ENCODE measurements around the gene TPCN1. TPM values are rescaled to one million over a fixed set of nuclear protein-coding genes. Genes with fewer than 3 reads are reported as not detected.

The TPCN1 gene
- total and polyA plus RNA-seq, 2 of the 13 experiments (the other 11 are each of a cell fraction or from before 2014, with no cell fraction given) = 8.0 to 26.8 TPM

GRCh38 chr12:113299619-113300237 is 78.5 kb downstream of the TPCN1 start:
- no peaks in the 10 kb centered on the region for H3K9me3 ChIP-seq (ENCODE audit: low read length)
- peak; percentile 54 for DNase-seq (ENCODE audit: low spot score)
- no peaks in the 10 kb centered on the region for H3K79me2 ChIP-seq (ENCODE audit: insufficient read depth, low read length)
- no peak overlapping the region; the same call in 1 of the 2 replicates for H3K9ac ChIP-seq (ENCODE audit: insufficient read depth, low read depth, low read length)
- H3K36me3 ChIP-seq (replicated peaks in 1 of 2; ENCODE audit: control insufficient read depth in 1 of 2, insufficient read depth in 2 of 2, low read length in 2 of 2) = peaks cover 3 to 5% of the 10 kb centered on the region in 2 experiments; a peak in 3 of 5 replicates
- FAIRE-seq = no peak
- ChIA-PET POLR2A (interaction anchor here (1.0 kb wide), 1 partner anchor 114 kb away, joined by 3 read pairs; the partner anchor contains the start of genes DDX54 and RITA1), CTCF (ENCODE audit: low intra/inter-chr PET ratio, low total read pairs) (no interaction called here)
- H3K27ac ChIP-seq (ENCODE audit: extremely low read length, insufficient read depth, low read length) = no peak overlapping the region
- in situ Hi-C loops (cut with HindIII; ENCODE audit: extremely low pct_ligation_motif_present, low pct_unique_long_range_greater_than_20kb) = no loop called here
- H4K20me1 ChIP-seq (ENCODE audit: insufficient read depth, low read length) = no peaks in the 10 kb centered on the region
- no peaks in the 10 kb centered on the region for H3K27me3 ChIP-seq (ENCODE audit: control insufficient read depth in 1 of 2, insufficient read depth in 2 of 2, low read length in 2 of 2)
- intact Hi-C loops (cut with micrococcal nuclease; ENCODE audit: unreplicated experiment) = no loop called here
- 0 out of 6 replicates have a peak overlapping the region, but pooled peaks of 1 of the 3 experiments have one; percentile 4 for H3K4me3 ChIP-seq (replicated peaks in 1 of 3; ENCODE audit: insufficient read depth in 1 of 3, low read depth in 2 of 3, low read length in 3 of 3)
- H3K4me1 ChIP-seq (ENCODE audit: insufficient read depth, low read length) = peaks cover 34% of the 10 kb centered on the region
- BruUV-seq (replicated peaks) = no TSS peak
- no peak overlapping the region for H2AFZ ChIP-seq (ENCODE audit: low read length)
- H3K4me2 ChIP-seq (ENCODE audit: low read depth, low read length) = no peak overlapping the region; the same call in 1 of the 2 replicates
- 76% methylated on average over 4 of the region's 14 CpGs for WGBS (ENCODE audit: low lambda C conversion rate)
- peak; percentile 62 for ATAC-seq
- TF ChIP-seq SOX13 (IDR thresholded peaks at IDR 0.05) (no peak), SOX13 (CRISPR knock-in tag; conservative IDR thresholded peaks at IDR 0.05 in 1 of 2, IDR thresholded peaks at IDR 0.05 in 1 of 2) (0 out of 4 replicates have a peak, but pooled peaks of 1 of the 2 experiments have one; percentile 10), ZNF282 (IDR thresholded peaks at IDR 0.05; ENCODE audit: partially characterized antibody) (no peak), ARID5B (CRISPR knock-in tag; IDR thresholded peaks at IDR 0.05) (0 out of 2 replicates have a peak, but pooled peaks have one; percentile 7), ZNF362 (CRISPR knock-in tag; IDR thresholded peaks at IDR 0.05; ENCODE audit: borderline replicate concordance) (no peak), ZNF891 (CRISPR knock-in tag; IDR thresholded peaks at IDR 0.05) (no peak), KLF9 (CRISPR knock-in tag; IDR thresholded peaks at IDR 0.05; ENCODE audit: low read depth) (no peak), PRDM4 (CRISPR knock-in tag; IDR thresholded peaks at IDR 0.05; ENCODE audit: borderline replicate concordance) (no peak), ZBTB3 (CRISPR knock-in tag; IDR thresholded peaks at IDR 0.05; ENCODE audit: borderline replicate concordance, low read depth) (no peak), ZNF326 (CRISPR knock-in tag; IDR thresholded peaks at IDR 0.05; ENCODE audit: borderline replicate concordance) (no peak), ZNF768 (CRISPR knock-in tag; IDR thresholded peaks at IDR 0.05) (peak; percentile 20; the same call in 1 of the 2 replicates), SYNCRIP (IDR thresholded peaks at IDR 0.05; ENCODE audit: insufficient read depth, low read depth, low read length) (no peak), ZNF703 (CRISPR knock-in tag; IDR thresholded peaks at IDR 0.05; ENCODE audit: borderline replicate concordance) (no peak), ZNF567 (CRISPR knock-in tag; IDR thresholded peaks at IDR 0.05; ENCODE audit: borderline replicate concordance) (no peak)
